BLaER1 (cell line): ENCODE measurements around the gene SPATA16.
"Not testable (repeated sequence)": the region's sequence is repeated elsewhere in the genome, so short reads cannot be mapped to it uniquely, and the experiment has no call there.

Experiments used
- H3K27ac ChIP-seq: shearing (Covaris generic); formaldehyde crosslinking; 2 replicates; pipeline ENCODE4 v1.8.1; 2022
- H3K27me3 ChIP-seq: shearing (Covaris generic); formaldehyde crosslinking; 2 replicates; pipeline ENCODE4 v1.8.1; 2022
- H3K36me3 ChIP-seq: shearing (Covaris generic); formaldehyde crosslinking; 2 replicates; pipeline ENCODE4 v1.8.1; 2022
- H3K4me1 ChIP-seq: shearing (Covaris generic); formaldehyde crosslinking; 2 replicates; pipeline ENCODE4 v1.8.1; 2022
- H3K4me2 ChIP-seq: shearing (Covaris generic); formaldehyde crosslinking; 2 replicates; pipeline ENCODE4 v1.8.1; 2022
- H3K4me3 ChIP-seq: shearing (Covaris generic); formaldehyde crosslinking; 2 replicates; pipeline ENCODE4 v1.8.1; 2022
- H3K9ac ChIP-seq: shearing (Covaris generic); formaldehyde crosslinking; 2 replicates; pipeline ENCODE4 v1.8.1; 2022
- H3K9me3 ChIP-seq: shearing (Covaris generic); formaldehyde crosslinking; 2 replicates; pipeline ENCODE4 v1.8.1; 2022
- H4K20me1 ChIP-seq: shearing (Covaris generic); formaldehyde crosslinking; 2 replicates; pipeline ENCODE4 v1.8.1; 2022
- Cebpa-rat ChIP-seq: shearing (Covaris generic); IDR thresholded peaks from 2 replicates; pipeline ENCODE4 v1.8.1; 2022

SPATA16 gene

GRCh38 chr3:172869784-172870518 lies 271.1 kb downstream of the SPATA16 start:
- Histone ChIP-seq H3K9me3 (peaks cover 14% of the 10 kb centered on the region), H3K36me3 (no peaks in the 10 kb centered on the region), H3K4me3 (no peak overlapping the region), H3K9ac (no peak overlapping the region), H3K27me3 (no peaks in the 10 kb centered on the region), H3K4me1 (peaks cover 12% of the 10 kb centered on the region), H3K27ac (no peak overlapping the region), H3K4me2 (peak overlapping the region; percentile 46), H4K20me1 (no peaks in the 10 kb centered on the region)
- no peak for TF ChIP-seq Cebpa-rat

- Histone ChIP-seq H3K4me1 (peaks cover 12% of the 10 kb centered on the region), H3K27me3 (no peaks in the 10 kb centered on the region), H3K4me2 (peak overlapping the region; percentile 46), H3K27ac (no peak overlapping the region), H3K9me3 (peaks cover 14% of the 10 kb centered on the region), H3K9ac (no peak overlapping the region), H3K36me3 (no peaks in the 10 kb centered on the region), H4K20me1 (no peaks in the 10 kb centered on the region), H3K4me3 (no peak overlapping the region)
- no peak for TF ChIP-seq Cebpa-rat
These were observed 271.7 kb downstream of the SPATA16 start for GRCh38 chr3:172869368-172869771.

GRCh38 chr3:172868582-172869200 lies 272.3 kb downstream of the SPATA16 start:
- peaks cover 12% of the 10 kb centered on the region for H3K4me1 ChIP-seq
- H3K4me3 ChIP-seq = no peak overlapping the region
- no peak overlapping the region for H3K9ac ChIP-seq
- H3K36me3 ChIP-seq = no peaks in the 10 kb centered on the region
- H3K9me3 ChIP-seq = peaks cover 14% of the 10 kb centered on the region
- no peak for TF ChIP-seq Cebpa-rat
- no peaks in the 10 kb centered on the region for H3K27me3 ChIP-seq
- no peaks in the 10 kb centered on the region for H4K20me1 ChIP-seq
- no peak overlapping the region for H3K4me2 ChIP-seq
- no peak overlapping the region for H3K27ac ChIP-seq

GRCh38 chr3:172866726-172867350 lies 274.2 kb downstream of the SPATA16 start:
- H3K9me3 ChIP-seq = peaks cover 14% of the 10 kb centered on the region
- H3K9ac ChIP-seq, H3K36me3 ChIP-seq, H3K4me2 ChIP-seq, H4K20me1 ChIP-seq, H3K4me3 ChIP-seq, H3K27ac ChIP-seq, H3K27me3 ChIP-seq: not testable (repeated sequence)
- H3K4me1 ChIP-seq = peaks cover 12% of the 10 kb centered on the region

GRCh38 chr3:172859041-172859440 lies 282.0 kb downstream of the SPATA16 start:
- no peak overlapping the region for H3K9ac ChIP-seq
- no peak overlapping the region for H3K4me2 ChIP-seq
- no peaks in the 10 kb centered on the region for H3K27me3 ChIP-seq
- no peaks in the 10 kb centered on the region for H3K4me1 ChIP-seq
- no peak overlapping the region for H3K27ac ChIP-seq
- TF ChIP-seq Cebpa-rat = no peak
- H3K9me3 ChIP-seq = no peaks in the 10 kb centered on the region
- no peak overlapping the region for H3K4me3 ChIP-seq
- no peaks in the 10 kb centered on the region for H3K36me3 ChIP-seq
- H4K20me1 ChIP-seq = no peaks in the 10 kb centered on the region

- no peak for TF ChIP-seq Cebpa-rat
- H4K20me1 ChIP-seq = no peaks in the 10 kb centered on the region
- H3K9me3 ChIP-seq = no peaks in the 10 kb centered on the region
- no peak overlapping the region for H3K4me3 ChIP-seq
- H3K27me3 ChIP-seq = no peaks in the 10 kb centered on the region
- no peak overlapping the region for H3K27ac ChIP-seq
- no peak overlapping the region for H3K4me2 ChIP-seq
- H3K4me1 ChIP-seq = no peaks in the 10 kb centered on the region
- no peaks in the 10 kb centered on the region for H3K36me3 ChIP-seq
- H3K9ac ChIP-seq = no peak overlapping the region
These were observed 284.0 kb downstream of the SPATA16 start for GRCh38 chr3:172856795-172857742.

- Histone ChIP-seq H3K27ac (no peak overlapping the region), H3K9ac (no peak overlapping the region), H3K9me3 (no peaks in the 10 kb centered on the region), H3K4me2 (no peak overlapping the region), H4K20me1 (no peaks in the 10 kb centered on the region), H3K27me3 (no peaks in the 10 kb centered on the region), H3K36me3 (no peaks in the 10 kb centered on the region), H3K4me3 (no peak overlapping the region), H3K4me1 (no peaks in the 10 kb centered on the region)
- no peak for TF ChIP-seq Cebpa-rat
These were observed 286.0 kb downstream of the SPATA16 start for GRCh38 chr3:172855037-172855436.

- H4K20me1 ChIP-seq = no peaks in the 10 kb centered on the region
- H3K9ac ChIP-seq = no peak overlapping the region
- H3K27ac ChIP-seq = no peak overlapping the region
- H3K4me1 ChIP-seq = no peaks in the 10 kb centered on the region
- TF ChIP-seq Cebpa-rat = no peak
- H3K36me3 ChIP-seq = no peaks in the 10 kb centered on the region
- no peaks in the 10 kb centered on the region for H3K9me3 ChIP-seq
- H3K4me2 ChIP-seq = no peak overlapping the region
- H3K27me3 ChIP-seq = no peaks in the 10 kb centered on the region
- no peak overlapping the region for H3K4me3 ChIP-seq
These were observed 286.9 kb downstream of the SPATA16 start for GRCh38 chr3:172853921-172854666.

- Histone ChIP-seq H3K4me3 (no peak overlapping the region), H3K27ac (no peak overlapping the region), H4K20me1 (no peaks in the 10 kb centered on the region), H3K9me3 (no peaks in the 10 kb centered on the region), H3K4me2 (no peak overlapping the region), H3K4me1 (peaks cover 3% of the 10 kb centered on the region; the same call in 1 of the 2 replicates), H3K36me3 (no peaks in the 10 kb centered on the region), H3K27me3 (no peaks in the 10 kb centered on the region), H3K9ac (no peak overlapping the region)
- no peak for TF ChIP-seq Cebpa-rat
These were observed 288.0 kb downstream of the SPATA16 start for GRCh38 chr3:172853005-172853404.
